Measurements from ENCODE around the gene PRR33. TPM values are rescaled to one million over a fixed set of nuclear protein-coding genes. Genes with fewer than 3 reads are reported as not detected.

PRR33 gene
- total and polyA plus RNA-seq, 4 donors, result 0.08 to 0.13 TPM; not detected in 2

GRCh38 chr11:1859004-1859403 lies 32.7 kb downstream of the PRR33 start:
- no peak overlapping the region for H3K9ac ChIP-seq (ENCODE audit: insufficient read depth in 1 of 2, low read length in 2 of 2)
- ATAC-seq (ENCODE audit: insufficient read depth, low FRiP score), result no peak
- H3K9me3 ChIP-seq (ENCODE audit: control insufficient read depth in 4 of 4, insufficient read depth in 3 of 4, low read length in 3 of 4), result no peaks in the 10 kb centered on the region
- H3K4me3 ChIP-seq, result no peak overlapping the region
- WGBS, 2 donors, result 79 to 84% methylated on average over 4 of the region's 4 CpGs
- H3K36me3 ChIP-seq (ENCODE audit: control insufficient read depth in 4 of 4, insufficient read depth in 4 of 4, low read length in 4 of 4), result peaks cover 0 to 1% (median 0%) of the 10 kb centered on the region in 4 donors
- no peak for DNase-seq
- no peak overlapping the region for H3K27ac ChIP-seq (ENCODE audit: low read depth in 1 of 2, low read length in 1 of 2)
- H3K27me3 ChIP-seq (ENCODE audit: control insufficient read depth in 3 of 3, insufficient read depth in 3 of 3, low read length in 2 of 3), result peaks cover 0 to 6% (median 0%) of the 10 kb centered on the region in 3 donors
- peaks cover 0 to 9% (median 7%) of the 10 kb centered on the region in 5 donors for H3K4me1 ChIP-seq (ENCODE audit: control insufficient read depth in 5 of 5, insufficient read depth in 5 of 5, low read length in 5 of 5)
- TF ChIP-seq CTCF (IDR thresholded peaks at IDR 0.05; ENCODE audit: control extremely low read depth, extremely low read depth), result no peak

GRCh38 chr11:1858576-1858975 lies 33.1 kb downstream of the PRR33 start:
- Histone ChIP-seq H3K27me3 (ENCODE audit: control insufficient read depth in 3 of 3, insufficient read depth in 3 of 3, low read length in 2 of 3) (peaks cover 0 to 6% (median 0%) of the 10 kb centered on the region in 3 donors), H3K4me3 (no peak overlapping the region), H3K4me1 (ENCODE audit: control insufficient read depth in 5 of 5, insufficient read depth in 5 of 5, low read length in 5 of 5) (peaks cover 0 to 6% (median 3%) of the 10 kb centered on the region in 5 donors), H3K36me3 (ENCODE audit: control insufficient read depth in 4 of 4, insufficient read depth in 4 of 4, low read length in 4 of 4) (peaks cover 0 to 1% (median 0%) of the 10 kb centered on the region in 4 donors), H3K9ac (ENCODE audit: insufficient read depth in 1 of 2, low read length in 2 of 2) (no peak overlapping the region), H3K27ac (ENCODE audit: low read depth in 1 of 2, low read length in 1 of 2) (no peak overlapping the region), H3K9me3 (ENCODE audit: control insufficient read depth in 4 of 4, insufficient read depth in 3 of 4, low read length in 3 of 4) (no peaks in the 10 kb centered on the region)
- TF ChIP-seq CTCF (IDR thresholded peaks at IDR 0.05; ENCODE audit: control extremely low read depth, extremely low read depth), result no peak
- ATAC-seq (ENCODE audit: insufficient read depth, low FRiP score), result no peak
- WGBS, 2 donors, result 91 to 96% methylated on average over 7 of the region's 7 CpGs
- no peak for DNase-seq

- Histone ChIP-seq H3K4me1 (ENCODE audit: control insufficient read depth in 5 of 5, insufficient read depth in 5 of 5, low read length in 5 of 5) (peaks cover 0 to 2% (median 0%) of the 10 kb centered on the region in 5 donors), H3K4me3 (no peak overlapping the region), H3K36me3 (ENCODE audit: control insufficient read depth in 4 of 4, insufficient read depth in 4 of 4, low read length in 4 of 4) (peaks cover 0 to 1% (median 0%) of the 10 kb centered on the region in 4 donors), H3K27me3 (ENCODE audit: control insufficient read depth in 3 of 3, insufficient read depth in 3 of 3, low read length in 2 of 3) (peaks cover 0 to 6% (median 0%) of the 10 kb centered on the region in 3 donors), H3K27ac (ENCODE audit: low read depth in 1 of 2, low read length in 1 of 2) (no peak overlapping the region), H3K9ac (ENCODE audit: insufficient read depth in 1 of 2, low read length in 2 of 2) (no peak overlapping the region), H3K9me3 (ENCODE audit: control insufficient read depth in 4 of 4, insufficient read depth in 3 of 4, low read length in 3 of 4) (no peaks in the 10 kb centered on the region)
- no peak for ATAC-seq (ENCODE audit: insufficient read depth, low FRiP score)
- no peak for DNase-seq
- 84 to 86% methylated on average over 9 of the region's 9 CpGs for WGBS, 2 donors
- TF ChIP-seq CTCF (IDR thresholded peaks at IDR 0.05; ENCODE audit: control extremely low read depth, extremely low read depth), result no peak
Measured at GRCh38 chr11:1858154-1858553, 33.5 kb downstream of the PRR33 start.

- no peak overlapping the region for H3K4me3 ChIP-seq
- no peak overlapping the region for H3K9ac ChIP-seq (ENCODE audit: insufficient read depth in 1 of 2, low read length in 2 of 2)
- H3K9me3 ChIP-seq (ENCODE audit: control insufficient read depth in 4 of 4, insufficient read depth in 3 of 4, low read length in 3 of 4), result no peaks in the 10 kb centered on the region
- no peak for ATAC-seq (ENCODE audit: insufficient read depth, low FRiP score)
- H3K27me3 ChIP-seq (ENCODE audit: control insufficient read depth in 3 of 3, insufficient read depth in 3 of 3, low read length in 2 of 3), result peaks cover 0 to 6% (median 0%) of the 10 kb centered on the region in 3 donors
- DNase-seq, result no peak
- no peak for TF ChIP-seq CTCF (IDR thresholded peaks at IDR 0.05; ENCODE audit: control extremely low read depth, extremely low read depth)
- no peak overlapping the region for H3K27ac ChIP-seq (ENCODE audit: low read depth in 1 of 2, low read length in 1 of 2)
- 84% methylated on average over 11 of the region's 11 CpGs for WGBS, 2 donors
- H3K36me3 ChIP-seq (ENCODE audit: control insufficient read depth in 4 of 4, insufficient read depth in 4 of 4, low read length in 4 of 4), result peaks cover 0 to 1% (median 0%) of the 10 kb centered on the region in 4 donors
- H3K4me1 ChIP-seq (ENCODE audit: control insufficient read depth in 5 of 5, insufficient read depth in 5 of 5, low read length in 5 of 5), result no peaks in the 10 kb centered on the region
Measured at GRCh38 chr11:1857064-1857463, 34.6 kb downstream of the PRR33 start.
